IPS-18a (cell line): ENCODE data around the gene SP7.

Source experiments
- H3K27ac ChIP-seq: one replicate; pipeline ENCODE4 v1.5.1; 2013; ENCODE audit warnings: low read length
- H3K27me3 ChIP-seq: one replicate; pipeline ENCODE4 v1.6.1; 2013; ENCODE audit warnings: mild to moderate bottlenecking, low read length; ENCODE audit not compliant: control insufficient read depth, insufficient read depth
- H3K36me3 ChIP-seq: one replicate; pipeline ENCODE4 v1.6.1; 2013; ENCODE audit warnings: low read depth, low read length; ENCODE audit not compliant: control insufficient read depth
- H3K4me1 ChIP-seq: one replicate; pipeline ENCODE4 v1.6.1; 2013; ENCODE audit warnings: low read depth, low read length; ENCODE audit not compliant: control insufficient read depth
- H3K4me3 ChIP-seq: one replicate; pipeline ENCODE4 v1.5.1; 2013; ENCODE audit warnings: low read length
- H3K9ac ChIP-seq: one replicate; pipeline ENCODE4 v1.6.1; 2013; ENCODE audit warnings: mild to moderate bottlenecking, low read length, moderate library complexity
- H3K9me3 ChIP-seq: one replicate; pipeline ENCODE4 v1.6.1; 2013; ENCODE audit warnings: low read depth, low read length; ENCODE audit not compliant: control insufficient read depth

Gene SP7

DNA sequence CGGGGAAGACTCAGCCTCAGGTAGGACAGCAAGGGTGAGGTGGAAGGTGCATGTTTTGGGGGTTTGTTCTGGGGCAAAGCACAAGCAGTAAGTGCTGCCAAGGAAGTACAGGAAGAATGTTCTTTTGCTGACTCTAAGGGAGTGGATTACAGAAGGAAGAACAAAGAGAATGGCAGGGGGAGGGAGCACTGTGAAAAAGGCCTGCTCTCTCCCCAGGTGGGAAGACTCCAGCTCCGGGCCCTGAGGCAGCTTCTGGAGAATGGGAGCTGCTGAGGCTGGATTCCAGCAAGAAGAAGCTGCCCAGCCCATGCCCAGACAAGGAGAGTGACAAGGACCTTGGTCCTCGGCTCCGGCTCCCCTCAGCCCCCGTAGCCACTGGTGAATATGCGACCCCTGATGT, 47.8 kb downstream of the SP7 start:
- H3K27me3 ChIP-seq, result no peaks in the 10 kb centered on the region
- no peak overlapping the region for H3K9ac ChIP-seq
- no peaks in the 10 kb centered on the region for H3K4me1 ChIP-seq
- no peaks in the 10 kb centered on the region for H3K9me3 ChIP-seq
- no peak overlapping the region for H3K4me3 ChIP-seq
- no peak overlapping the region for H3K27ac ChIP-seq
- H3K36me3 ChIP-seq, result peaks cover 72% of the 10 kb centered on the region

DNA sequence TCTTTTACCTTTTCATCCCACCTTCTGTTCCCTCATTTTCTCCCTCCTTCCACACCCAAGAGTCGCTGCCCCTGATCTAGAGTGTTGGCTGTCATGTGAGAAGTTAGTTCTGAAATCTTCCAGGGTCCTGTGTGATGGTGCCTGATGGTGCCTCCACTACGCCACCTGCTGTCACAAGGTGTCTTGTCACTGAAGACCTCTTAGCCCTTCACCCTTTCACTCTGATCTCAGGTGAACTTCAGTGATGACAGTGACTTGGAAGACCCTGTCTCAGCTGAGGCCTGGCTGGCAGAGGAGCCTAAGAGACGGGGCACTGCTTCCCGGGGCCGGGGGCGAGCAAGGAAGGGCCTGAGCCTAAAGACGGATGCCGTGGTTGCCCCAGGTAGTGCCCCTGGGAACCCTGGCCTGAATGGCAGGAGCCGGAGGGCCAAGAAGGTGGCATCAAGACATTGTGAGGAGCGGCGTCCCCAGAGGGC, 48.4 kb downstream of the SP7 start:
- no peak overlapping the region for H3K4me3 ChIP-seq
- H3K9me3 ChIP-seq, result no peaks in the 10 kb centered on the region
- H3K27ac ChIP-seq, result no peak overlapping the region
- H3K27me3 ChIP-seq, result no peaks in the 10 kb centered on the region
- H3K36me3 ChIP-seq, result peaks cover 72% of the 10 kb centered on the region
- H3K4me1 ChIP-seq, result no peaks in the 10 kb centered on the region
- no peak overlapping the region for H3K9ac ChIP-seq

DNA sequence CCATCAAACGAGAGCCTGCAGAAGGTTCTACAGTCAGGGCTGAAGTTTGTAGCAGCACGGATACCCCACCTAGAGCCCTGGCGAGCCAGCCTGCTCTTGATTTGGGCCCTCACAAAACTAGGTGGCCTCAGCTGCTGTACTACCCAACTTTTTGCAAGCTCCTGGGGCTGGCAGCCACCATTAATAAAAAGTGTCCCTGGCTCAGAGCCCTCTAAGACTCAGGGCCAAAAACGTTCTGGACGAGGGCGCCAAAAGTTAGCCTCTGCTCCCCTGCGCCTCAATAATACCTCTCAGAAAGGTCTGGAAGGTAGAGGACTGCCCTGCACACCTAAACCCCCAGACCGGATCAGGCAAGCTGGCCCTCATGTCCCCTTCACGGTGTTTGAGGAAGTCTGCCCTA, 49.7 kb downstream of the SP7 start:
- Histone ChIP-seq H3K4me3 (no peak overlapping the region), H3K4me1 (no peaks in the 10 kb centered on the region), H3K36me3 (peaks cover 73% of the 10 kb centered on the region), H3K27me3 (no peaks in the 10 kb centered on the region), H3K27ac (no peak overlapping the region), H3K9ac (no peak overlapping the region), H3K9me3 (no peaks in the 10 kb centered on the region)

DNA sequence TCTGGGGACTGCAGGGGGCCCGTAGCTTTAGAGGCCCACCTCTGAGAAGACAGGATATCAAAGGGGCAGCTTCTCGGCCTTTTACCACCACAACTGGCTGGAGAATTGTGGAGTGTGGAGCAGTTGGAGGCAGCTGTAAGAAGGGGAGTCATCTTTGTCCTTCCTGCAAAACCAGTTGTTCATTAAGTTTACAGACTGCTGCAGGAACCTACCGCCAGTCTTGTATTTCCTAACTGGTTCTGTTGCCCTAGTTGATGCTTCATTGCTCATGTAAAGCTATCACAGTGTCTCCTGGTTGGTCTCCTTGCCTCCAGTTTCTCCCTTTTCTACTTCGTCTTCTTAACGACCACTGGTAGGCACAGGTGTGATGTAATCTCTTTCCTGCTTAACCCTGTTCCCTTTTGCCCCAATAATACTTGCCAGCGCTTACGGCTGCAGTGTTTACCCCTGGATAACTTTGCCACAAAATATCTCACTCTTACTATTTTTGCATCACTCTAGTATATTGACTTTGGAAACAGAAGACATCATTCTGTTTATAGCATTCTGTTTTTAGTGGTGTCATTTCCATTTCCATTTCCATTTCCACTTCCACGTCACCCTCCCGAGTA, 56.2 kb downstream of the SP7 start:
- no peak overlapping the region for H3K4me3 ChIP-seq
- no peak overlapping the region for H3K27ac ChIP-seq
- peaks cover 75% of the 10 kb centered on the region for H3K36me3 ChIP-seq
- H3K4me1 ChIP-seq, result no peaks in the 10 kb centered on the region
- H3K9me3 ChIP-seq, result no peaks in the 10 kb centered on the region
- H3K27me3 ChIP-seq, result no peaks in the 10 kb centered on the region
- H3K9ac ChIP-seq, result no peak overlapping the region

DNA sequence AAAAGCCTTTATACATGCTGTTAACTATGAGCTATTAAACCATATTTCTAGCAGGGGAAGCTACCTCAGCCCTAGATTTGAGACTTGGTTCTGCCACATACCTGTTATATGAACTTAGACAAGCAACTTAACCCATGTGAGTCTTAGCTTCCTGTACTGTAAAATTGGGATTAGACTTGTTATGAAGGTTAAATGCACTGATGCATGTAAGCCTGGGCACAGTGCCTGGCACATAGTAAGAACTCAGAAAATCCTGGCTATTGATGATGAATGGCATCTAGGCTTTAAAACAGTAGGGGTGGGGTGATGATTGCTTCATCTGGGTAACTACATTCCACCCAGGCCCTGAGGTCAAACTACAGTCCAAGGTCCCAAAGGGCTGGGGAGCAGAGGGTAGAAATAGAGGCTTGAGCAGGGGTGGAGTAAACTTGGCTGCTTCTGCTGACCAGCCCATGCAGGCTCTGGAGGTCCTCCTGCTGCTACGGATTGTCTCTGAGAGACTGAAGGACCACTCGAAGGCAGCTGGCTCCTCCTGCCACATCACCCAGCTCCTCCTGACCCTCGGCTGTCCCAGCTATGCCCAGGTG, 56.8 kb downstream of the SP7 start:
- H3K27me3 ChIP-seq, result no peaks in the 10 kb centered on the region
- no peaks in the 10 kb centered on the region for H3K4me1 ChIP-seq
- no peak overlapping the region for H3K9ac ChIP-seq
- peaks cover 76% of the 10 kb centered on the region for H3K36me3 ChIP-seq
- H3K27ac ChIP-seq, result no peak overlapping the region
- H3K9me3 ChIP-seq, result no peaks in the 10 kb centered on the region
- H3K4me3 ChIP-seq, result no peak overlapping the region

DNA sequence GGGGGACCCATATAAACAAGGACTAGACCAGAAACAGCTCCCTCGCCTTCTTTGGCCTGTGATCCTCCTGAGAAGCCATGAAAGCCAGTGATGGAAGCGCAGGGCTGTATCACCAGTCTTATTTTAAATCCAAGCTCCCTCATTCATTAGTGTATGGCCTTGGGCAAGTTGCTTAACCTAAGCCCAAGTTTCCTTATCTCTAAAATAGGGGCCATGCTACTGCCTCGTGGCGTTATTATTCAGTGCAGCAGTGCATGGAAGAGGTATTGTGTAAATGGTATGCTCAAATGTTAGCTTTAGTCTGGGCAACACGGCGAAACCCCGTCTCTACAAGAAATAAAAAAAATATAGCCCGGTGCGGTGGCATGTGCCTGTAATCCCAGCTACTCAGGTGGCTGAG, 58.2 kb downstream of the SP7 start:
- no peak overlapping the region for H3K4me3 ChIP-seq
- no peak overlapping the region for H3K9ac ChIP-seq
- H3K4me1 ChIP-seq, result no peaks in the 10 kb centered on the region
- H3K9me3 ChIP-seq, result no peaks in the 10 kb centered on the region
- no peaks in the 10 kb centered on the region for H3K27me3 ChIP-seq
- H3K27ac ChIP-seq, result no peak overlapping the region
- peaks cover 66% of the 10 kb centered on the region for H3K36me3 ChIP-seq
